Measurements from ENCODE around the gene PTP4A2.

Gene PTP4A2

GRCh38 chr1:31861346-31861745, 76.8 kb downstream of the PTP4A2 start:
- DNase-seq (ENCODE audit: low read depth in 2 of 2) = no peak

- no peak for DNase-seq (ENCODE audit: low read depth in 2 of 2)
Measured at GRCh38 chr1:31860581-31860980, 77.6 kb downstream of the PTP4A2 start.

DNA sequence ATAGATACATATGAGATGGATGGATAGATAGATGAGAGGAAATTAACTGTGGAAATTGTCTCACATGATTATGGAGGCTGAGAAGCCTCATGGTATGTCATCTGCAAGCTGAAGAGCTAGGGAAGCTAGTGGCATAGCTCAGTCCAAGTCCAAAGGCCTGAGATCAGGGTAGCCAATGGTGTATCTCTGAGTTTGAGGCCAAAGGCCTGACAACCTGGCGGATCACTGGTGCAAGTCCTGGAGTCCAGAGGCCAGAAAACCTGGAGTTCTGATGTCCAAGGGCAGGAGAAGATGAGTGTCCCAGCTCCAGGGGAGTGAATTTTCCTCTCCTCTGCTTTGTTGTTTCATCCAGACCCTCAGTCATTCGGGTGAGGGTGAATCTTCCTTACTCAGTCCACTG, 78.4 kb downstream of the PTP4A2 start:
- no peak for DNase-seq (ENCODE audit: low read depth in 2 of 2)

DNA sequence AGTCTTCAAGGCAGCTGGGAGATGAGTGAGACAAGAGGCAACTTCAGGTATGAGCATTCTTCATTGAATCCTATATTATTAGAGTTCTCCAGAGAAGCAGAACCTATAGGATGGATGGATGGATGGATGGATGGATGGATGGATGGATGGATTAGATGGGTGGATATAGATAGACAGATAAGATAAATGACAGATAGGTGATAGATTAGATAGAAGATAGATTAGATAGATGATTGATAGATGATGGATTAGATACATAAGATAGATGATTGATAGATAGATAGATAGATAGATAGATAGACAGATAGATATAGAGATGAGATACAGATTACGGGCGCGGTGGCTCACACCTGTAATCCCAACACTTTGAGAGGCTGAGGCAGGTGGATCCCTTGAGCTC, 79.1 kb downstream of the PTP4A2 start:
- no peak for DNase-seq (ENCODE audit: low read depth in 2 of 2)

GRCh38 chr1:31857863-31858262, 80.3 kb downstream of the PTP4A2 start:
- DNase-seq (ENCODE audit: low read depth in 2 of 2) = no peak
